GM12892 (cell line): Measurements from ENCODE around the gene HNRNPDL.

Source experiments
- POLR2A ChIP-seq: IDR thresholded peaks from 2 replicates; pipeline ENCODE4 v1.6.1; 2011; ENCODE audit warnings: low read depth, low read length, control low read depth
- TAF1 ChIP-seq: IDR thresholded peaks from 2 replicates; pipeline ENCODE4 v1.6.1; 2011; ENCODE audit warnings: low read depth, mild to moderate bottlenecking, control low read depth, low read length, borderline replicate concordance

DNA sequence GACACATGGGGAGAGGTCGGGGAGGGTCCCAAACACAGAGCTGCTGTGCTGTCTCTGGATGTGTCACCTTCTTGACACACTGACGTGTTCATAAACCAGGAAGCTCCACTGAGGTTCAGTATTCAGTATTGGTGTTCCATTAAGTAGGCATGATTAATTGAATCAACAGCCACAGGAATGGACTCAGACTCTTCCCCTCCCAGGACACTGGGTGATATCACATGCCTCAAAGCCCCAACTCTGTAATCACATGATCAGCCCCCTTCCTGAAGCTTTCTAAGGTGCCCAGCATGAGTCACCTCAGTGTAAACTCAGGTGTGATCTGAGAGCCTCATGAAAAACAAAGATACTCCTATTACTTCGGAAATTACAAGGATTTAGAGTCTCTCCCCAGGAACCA lies 35.4 kb downstream of the HNRNPDL start:
- TF ChIP-seq POLR2A: no peak
- TF ChIP-seq TAF1: no peak
